Endodermal cell (in vitro differentiated cells): ENCODE measurements around the gene MEGF10. TPM values are rescaled to one million over a fixed set of nuclear protein-coding genes. Genes with fewer than 3 reads are reported as not detected.

ENCODE experiments used
- DNase-seq: peaks from one replicate; pipeline ENCODE4 v3.0.0-alpha.2; 2017
- H3K27ac ChIP-seq: 2 replicates; pipeline ENCODE4 v1.5.1; 2013; ENCODE audit warnings: mild to moderate bottlenecking, low read depth, low read length, moderate library complexity
- H3K27me3 ChIP-seq: 2 replicates; pipeline ENCODE4 v1.6.1; 2013; ENCODE audit warnings: mild to moderate bottlenecking, low read length, moderate library complexity; ENCODE audit not compliant: insufficient read depth, control insufficient read depth, poor library complexity, severe bottlenecking
- H3K36me3 ChIP-seq: 2 replicates; pipeline ENCODE4 v1.7.0; 2013; ENCODE audit warnings: mild to moderate bottlenecking, low read length, moderate library complexity; ENCODE audit not compliant: control insufficient read depth, insufficient read depth
- H3K4me1 ChIP-seq: one replicate; pipeline ENCODE4 v1.7.0; 2013; ENCODE audit warnings: low read length; ENCODE audit not compliant: control insufficient read depth, insufficient read depth
- H3K4me3 ChIP-seq: 2 replicates; pipeline ENCODE4 v1.5.1; 2013; ENCODE audit warnings: mild to moderate bottlenecking, low read length, moderate library complexity
- H3K9ac ChIP-seq: 2 replicates; pipeline ENCODE4 v1.6.1; 2013; ENCODE audit warnings: mild to moderate bottlenecking, low read length, moderate library complexity; ENCODE audit not compliant: poor library complexity, severe bottlenecking; ENCODE audit errors: extremely low read depth
- H3K9me3 ChIP-seq: 2 replicates; pipeline ENCODE4 v1.6.1; 2013; ENCODE audit warnings: mild to moderate bottlenecking, low read length, moderate library complexity; ENCODE audit not compliant: control insufficient read depth
- H3K27ac Mint-ChIP-seq: 2 replicates; pipeline ENCODE4 v1.8.0; 2020; ENCODE audit warnings: mixed read lengths
- H3K27me3 Mint-ChIP-seq: 2 replicates; pipeline ENCODE4 v1.8.0; 2021; ENCODE audit warnings: mild to moderate bottlenecking, mixed read lengths; ENCODE audit not compliant: insufficient read depth
- H3K36me3 Mint-ChIP-seq: 2 replicates; pipeline ENCODE4 v1.8.0; 2020; ENCODE audit warnings: low read depth, mixed read lengths
- H3K4me1 Mint-ChIP-seq: 2 replicates; pipeline ENCODE4 v1.8.0; 2020; ENCODE audit warnings: mixed read lengths
- H3K4me3 Mint-ChIP-seq: 2 replicates; pipeline ENCODE4 v1.8.0; 2020; ENCODE audit warnings: mild to moderate bottlenecking, moderate library complexity, mixed read lengths
- H3K9me3 Mint-ChIP-seq: 2 replicates; pipeline ENCODE4 v1.8.0; 2020; ENCODE audit warnings: mild to moderate bottlenecking, mixed read lengths
- CTCF ChIP-seq: fragments of 200-600 bp; sonication (generic); conservative IDR thresholded peaks from 2 replicates; pipeline ENCODE4 v1.5.0; 2021; ENCODE audit warnings: antibody characterized with exemption, mild to moderate bottlenecking
- WGBS, 2 experiments: methylation state at CpG; one replicate each; pipeline versions ENCODE4 v1.1.5 to v1.1.7; 2013; ENCODE audit warnings: missing lambda C conversion rate in 2 of 2, mixed read lengths in 1 of 2; ENCODE audit not compliant: insufficient coverage in 1 of 2, insufficient read length in 1 of 2; 5-methylcytosine and 5-hydroxymethylcytosine counted together
- total RNA-seq, 2 donors: library from RNA; stranded (reverse); fragmentation: NEBNext Ultra II Directional in 1 of 2; extraction: Animal tissue kit (Norgen Biotek cat#: 25700) in 1 of 2; gene quantifications; 2 replicates in 1 of 2; 3 replicates in 1 of 2; pipeline ENCODE4 v1.2.1, GENCODE V29; 2021

The MEGF10 gene
- total RNA-seq, 2 donors from 2014 or later = 12.7 to 17.7 TPM

- H3K36me3 ChIP-seq = no peaks in the 10 kb centered on the region
- no peak for DNase-seq
- no peak overlapping the region for H3K27ac Mint-ChIP-seq
- TF ChIP-seq CTCF = no peak
- no peaks in the 10 kb centered on the region for H3K27me3 Mint-ChIP-seq
- peak overlapping the region; percentile 63 for H3K4me3 ChIP-seq
- no peak overlapping the region for H3K9ac ChIP-seq
- peaks cover 13% of the 10 kb centered on the region for H3K9me3 Mint-ChIP-seq
- no peaks in the 10 kb centered on the region for H3K4me1 ChIP-seq
- WGBS, 2 experiments = 96 to 100% methylated on average over 1 of the region's 1 CpG
- no peaks in the 10 kb centered on the region for H3K27me3 ChIP-seq
- H3K4me3 Mint-ChIP-seq = no peak overlapping the region
- H3K4me1 Mint-ChIP-seq = peaks cover 27% of the 10 kb centered on the region
- no peak overlapping the region for H3K27ac ChIP-seq
- peaks cover 20% of the 10 kb centered on the region for H3K9me3 ChIP-seq
- no peaks in the 10 kb centered on the region for H3K36me3 Mint-ChIP-seq
Measured at GRCh38 chr5:127288676-127289075, 1.9 kb upstream of the MEGF10 start.

- no peak for TF ChIP-seq CTCF
- Histone ChIP-seq H3K4me3 (peak overlapping the region; percentile 93), H3K27ac (no peak overlapping the region), H3K9ac (peak overlapping the region; percentile 60), H3K27me3 (no peaks in the 10 kb centered on the region), H3K4me1 (no peaks in the 10 kb centered on the region), H3K36me3 (no peaks in the 10 kb centered on the region), H3K9me3 (peaks cover 20% of the 10 kb centered on the region)
- Mint-ChIP-seq H3K27ac (peak overlapping the region; percentile 88), H3K27me3 (no peaks in the 10 kb centered on the region), H3K4me1 (peaks cover 26% of the 10 kb centered on the region), H3K4me3 (peak overlapping the region; percentile 81), H3K9me3 (peaks cover 13% of the 10 kb centered on the region), H3K36me3 (no peaks in the 10 kb centered on the region)
- WGBS, 2 experiments = 2 to 3% methylated on average over 20 to 28 of the region's 28 CpGs
- DNase-seq = peak; percentile 72
Measured at GRCh38 chr5:127290946-127291693, 524 bp downstream of the MEGF10 start.

GRCh38 chr5:127292030-127292735, 1.6 kb downstream of the MEGF10 start:
- Mint-ChIP-seq H3K4me1 (peaks cover 26% of the 10 kb centered on the region), H3K9me3 (peaks cover 13% of the 10 kb centered on the region), H3K27me3 (no peaks in the 10 kb centered on the region), H3K36me3 (no peaks in the 10 kb centered on the region), H3K27ac (no peak overlapping the region), H3K4me3 (peak overlapping the region; percentile 81)
- Histone ChIP-seq H3K9me3 (peaks cover 20% of the 10 kb centered on the region), H3K4me3 (peak overlapping the region; percentile 93), H3K9ac (peak overlapping the region; percentile 60), H3K27ac (no peak overlapping the region), H3K27me3 (no peaks in the 10 kb centered on the region), H3K4me1 (no peaks in the 10 kb centered on the region), H3K36me3 (no peaks in the 10 kb centered on the region)
- 80 to 84% methylated on average over 1 to 2 of the region's 2 CpGs for WGBS, 2 experiments
- no peak for TF ChIP-seq CTCF
- no peak for DNase-seq
